Neural progenitor cell (in vitro differentiated cells): ENCODE measurements around the gene PADI1.

Source experiments
- EZH2phosphoT487 ChIP-seq: fragments of 200-600 bp; sonication (generic); IDR thresholded peaks from 2 replicates; pipeline ENCODE4 v1.6.1; 2017; ENCODE audit warnings: antibody characterized with exemption
- TF ChIP-seq, protein P1 (sequence below): fragments of 200-600 bp; sonication (generic); IDR thresholded peaks from 2 replicates; pipeline ENCODE4 v1.5.1; 2017; ENCODE audit warnings: antibody characterized with exemption, mild to moderate bottlenecking

DNA sequence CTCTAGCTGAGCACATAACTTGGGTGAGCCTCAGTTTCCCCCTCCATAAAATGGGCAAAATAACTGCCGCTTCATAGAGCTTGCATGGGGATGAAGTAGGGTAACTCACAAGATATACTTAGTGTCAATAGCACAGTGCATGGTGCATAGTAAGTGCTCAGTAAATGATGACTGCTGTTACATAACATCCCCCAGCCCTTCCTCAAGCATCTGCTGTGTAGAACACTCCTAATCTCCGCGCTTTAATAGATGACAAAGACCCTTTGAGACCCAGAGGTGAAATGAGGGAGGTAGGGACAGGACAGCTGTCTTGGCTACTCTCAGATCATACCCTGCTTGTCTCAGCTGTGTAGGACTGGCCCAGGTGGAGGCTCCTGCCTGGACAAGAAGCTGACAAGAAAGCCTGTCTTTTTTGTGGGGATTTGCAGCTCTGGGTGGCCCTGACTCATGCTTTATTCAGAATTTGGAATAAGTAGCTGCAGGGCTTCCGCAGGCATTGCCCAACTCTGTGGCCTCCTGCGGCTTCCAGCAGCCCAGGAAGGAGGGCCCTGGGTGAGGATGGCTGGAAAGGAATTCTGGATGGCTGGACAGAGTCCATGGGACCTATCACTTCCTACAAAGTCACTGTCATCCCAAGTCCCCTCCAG is 82.3 kb downstream of the PADI1 start:
- TF ChIP-seq, protein P1, sequence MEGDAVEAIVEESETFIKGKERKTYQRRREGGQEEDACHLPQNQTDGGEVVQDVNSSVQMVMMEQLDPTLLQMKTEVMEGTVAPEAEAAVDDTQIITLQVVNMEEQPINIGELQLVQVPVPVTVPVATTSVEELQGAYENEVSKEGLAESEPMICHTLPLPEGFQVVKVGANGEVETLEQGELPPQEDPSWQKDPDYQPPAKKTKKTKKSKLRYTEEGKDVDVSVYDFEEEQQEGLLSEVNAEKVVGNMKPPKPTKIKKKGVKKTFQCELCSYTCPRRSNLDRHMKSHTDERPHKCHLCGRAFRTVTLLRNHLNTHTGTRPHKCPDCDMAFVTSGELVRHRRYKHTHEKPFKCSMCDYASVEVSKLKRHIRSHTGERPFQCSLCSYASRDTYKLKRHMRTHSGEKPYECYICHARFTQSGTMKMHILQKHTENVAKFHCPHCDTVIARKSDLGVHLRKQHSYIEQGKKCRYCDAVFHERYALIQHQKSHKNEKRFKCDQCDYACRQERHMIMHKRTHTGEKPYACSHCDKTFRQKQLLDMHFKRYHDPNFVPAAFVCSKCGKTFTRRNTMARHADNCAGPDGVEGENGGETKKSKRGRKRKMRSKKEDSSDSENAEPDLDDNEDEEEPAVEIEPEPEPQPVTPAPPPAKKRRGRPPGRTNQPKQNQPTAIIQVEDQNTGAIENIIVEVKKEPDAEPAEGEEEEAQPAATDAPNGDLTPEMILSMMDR = no peak
- TF ChIP-seq EZH2phosphoT487 = no peak
